ENCODE measurements around the gene GPR78.

DNA sequence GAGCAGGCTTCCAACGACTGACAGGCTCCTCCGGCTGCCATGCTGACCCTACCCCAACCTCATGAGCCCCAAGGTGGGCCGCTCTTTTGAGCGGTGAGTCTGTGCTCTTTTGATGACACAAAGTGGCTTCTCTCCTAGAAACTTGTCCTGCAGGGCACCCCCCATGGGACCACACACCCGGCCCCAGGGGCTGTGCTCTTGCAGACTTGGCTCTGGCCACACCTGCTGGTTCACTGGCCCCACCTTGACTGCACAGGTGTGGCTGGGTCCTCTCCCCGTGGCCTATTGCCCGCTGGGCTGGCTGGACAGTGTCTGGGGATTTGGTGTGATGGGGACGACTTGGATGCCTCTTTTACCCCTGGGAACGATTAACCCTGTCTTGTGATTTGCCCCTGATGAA lies 10.9 kb downstream of the GPR78 start:
- TF ChIP-seq ZNF143 (CRISPR knock-in tag; IDR thresholded peaks at IDR 0.05) (no peak), EZH2 (conservative IDR thresholded peaks at IDR 0.05; ENCODE audit: low read depth, low read length) (no peak), POLR2A (IDR thresholded peaks at IDR 0.05; ENCODE audit: insufficient read depth in 1 of 2, low read depth in 2 of 2, low read length in 2 of 2) (no peak), RELA (CRISPR knock-in tag; IDR thresholded peaks at IDR 0.05) (no peak), ZNF503 (CRISPR knock-in tag; IDR thresholded peaks at IDR 0.05) (no peak), ZNF296 (CRISPR knock-in tag; conservative IDR thresholded peaks at IDR 0.05) (no peak), NFIC (IDR thresholded peaks at IDR 0.05; ENCODE audit: low read length) (no peak), EP300 (IDR thresholded peaks at IDR 0.05; ENCODE audit: low read depth in 2 of 2, low read length in 2 of 2) (no peak), EP300 (CRISPR knock-in tag; IDR thresholded peaks at IDR 0.05; ENCODE audit: borderline replicate concordance) (no peak), JUN (CRISPR knock-in tag; IDR thresholded peaks at IDR 0.05) (no peak), ZNF883 (CRISPR knock-in tag; IDR thresholded peaks at IDR 0.05; ENCODE audit: not compliant biosample characterization) (no peak), JUNB (CRISPR knock-in tag; IDR thresholded peaks at IDR 0.05; ENCODE audit: borderline replicate concordance) (no peak), CEBPB (IDR thresholded peaks at IDR 0.05; ENCODE audit: borderline replicate concordance, low read depth, low read length) (no peak)
- TF ChIP-seq, protein P1, sequence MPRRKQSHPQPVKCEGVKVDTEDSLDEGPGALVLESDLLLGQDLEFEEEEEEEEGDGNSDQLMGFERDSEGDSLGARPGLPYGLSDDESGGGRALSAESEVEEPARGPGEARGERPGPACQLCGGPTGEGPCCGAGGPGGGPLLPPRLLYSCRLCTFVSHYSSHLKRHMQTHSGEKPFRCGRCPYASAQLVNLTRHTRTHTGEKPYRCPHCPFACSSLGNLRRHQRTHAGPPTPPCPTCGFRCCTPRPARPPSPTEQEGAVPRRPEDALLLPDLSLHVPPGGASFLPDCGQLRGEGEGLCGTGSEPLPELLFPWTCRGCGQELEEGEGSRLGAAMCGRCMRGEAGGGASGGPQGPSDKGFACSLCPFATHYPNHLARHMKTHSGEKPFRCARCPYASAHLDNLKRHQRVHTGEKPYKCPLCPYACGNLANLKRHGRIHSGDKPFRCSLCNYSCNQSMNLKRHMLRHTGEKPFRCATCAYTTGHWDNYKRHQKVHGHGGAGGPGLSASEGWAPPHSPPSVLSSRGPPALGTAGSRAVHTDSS (CRISPR knock-in tag; conservative IDR thresholded peaks at IDR 0.05): no peak
